ENCODE measurements around the gene WIPF2. TPM values are rescaled to one million over a fixed set of nuclear protein-coding genes. Genes with fewer than 3 reads are reported as not detected.

WIPF2 gene
- total and polyA plus RNA-seq, 2 donors (not counting 1 experiment from before 2014, with no cell fraction given) = 7.7 to 48.4 TPM

DNA sequence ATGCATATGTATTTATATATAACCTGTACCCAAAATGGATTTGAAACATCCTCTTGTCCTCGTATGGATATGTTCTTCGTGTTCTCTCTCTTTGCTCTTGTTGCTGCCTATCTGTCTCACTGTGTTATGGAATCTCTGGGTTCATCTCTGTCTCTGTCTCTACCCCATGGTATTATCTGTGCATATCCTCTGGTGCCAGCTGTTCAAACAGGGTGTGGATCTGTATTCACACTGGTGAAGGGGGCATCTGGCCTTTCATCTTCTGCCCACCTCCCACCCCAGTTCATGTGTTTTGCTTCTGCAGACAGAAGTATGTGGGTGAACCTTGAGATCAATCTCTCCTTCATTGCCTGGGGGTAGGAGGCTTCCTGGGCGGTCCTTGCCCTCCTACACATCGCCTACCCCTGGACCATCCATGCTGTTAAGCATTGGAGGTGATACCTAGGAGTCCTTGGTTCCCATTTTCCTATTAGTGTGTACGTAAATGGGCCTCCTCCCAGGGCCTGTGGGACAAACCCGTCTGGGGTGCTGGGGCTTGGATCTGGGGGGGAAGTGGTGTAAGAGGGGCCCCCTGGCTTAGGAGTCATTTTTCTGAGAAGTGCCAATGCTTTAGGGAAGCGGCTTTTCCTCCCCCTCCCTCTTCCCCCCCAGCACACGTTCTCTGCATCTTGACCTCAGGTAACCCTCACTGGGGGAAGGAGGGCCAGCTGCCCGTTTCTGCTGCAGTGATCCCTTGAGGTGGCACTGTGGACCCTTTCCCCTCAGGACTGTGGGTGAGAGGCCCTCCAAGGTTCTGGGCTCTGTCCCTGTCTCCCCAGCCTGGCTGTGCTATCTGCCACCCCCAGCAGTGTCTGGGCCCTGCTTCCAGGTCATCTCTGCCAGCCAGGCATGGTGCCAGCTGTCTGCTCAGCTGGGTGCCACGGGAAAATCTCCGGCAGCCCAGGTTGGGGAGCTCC, 111.0 kb downstream of the WIPF2 start:
- H3K27me3 Mint-ChIP-seq = no peaks in the 10 kb centered on the region
- peak overlapping the region; percentile 72 for H3K27ac Mint-ChIP-seq
- no peaks in the 10 kb centered on the region for H3K9me3 Mint-ChIP-seq (ENCODE audit: insufficient read depth)
- ChIA-PET CTCF (interaction anchor here (1.1 to 12.7 kb wide), 6 partner anchors 12 to 26 kb away, joined by 3 to 119 read pairs (median 15); no protein-coding TSS in a partner anchor), POLR2A (interaction anchor here (0.6 to 1.4 kb wide), 4 partner anchors 11 to 222 kb away, joined by 3 to 9 read pairs (median 4); no protein-coding TSS in a partner anchor)
- H4K20me1 ChIP-seq (ENCODE audit: control insufficient read depth, insufficient read depth, low read length, poor library complexity, severe bottlenecking) = peaks cover 32% of the 10 kb centered on the region
- peaks cover 86% of the 10 kb centered on the region for H3K4me1 Mint-ChIP-seq
- H3K4me3 Mint-ChIP-seq = peak overlapping the region; percentile 24
- H3K4me3 ChIP-seq (ENCODE audit: control extremely low read depth in 1 of 5, extremely low read depth in 1 of 5, insufficient read depth in 1 of 5, low read depth in 2 of 5, low read length in 4 of 5) = peak overlapping the region in 4 of 5 experiments; percentile 4 to 12 (median 9)
- peak overlapping the region; percentile 68 to 71 for H3K27ac ChIP-seq (ENCODE audit: low read length in 2 of 2)
- H3K4me2 ChIP-seq (replicated peaks; ENCODE audit: low read depth, low read length, poor library complexity, severe bottlenecking) = peak overlapping the region; percentile 76
- H3K9me3 ChIP-seq (ENCODE audit: control extremely low read depth in 1 of 3, control insufficient read depth in 2 of 3, insufficient read depth in 1 of 3, low read length in 2 of 3) = no peaks in the 10 kb centered on the region
- peak overlapping the region; percentile 14 for H3K9ac ChIP-seq (ENCODE audit: low read length)
- no peaks in the 10 kb centered on the region for H3K27me3 ChIP-seq (replicated peaks in 1 of 4; ENCODE audit: control extremely low read depth in 1 of 4, control insufficient read depth in 3 of 4, insufficient read depth in 4 of 4, low read length in 3 of 4)
- peaks cover 0 to 29% of the 10 kb centered on the region in 2 experiments for H3K36me3 ChIP-seq (replicated peaks in 1 of 2; ENCODE audit: control extremely low read depth in 1 of 2, control insufficient read depth in 1 of 2, extremely low read depth in 1 of 2, insufficient read depth in 2 of 2, low read length in 1 of 2)
- H2AFZ ChIP-seq (ENCODE audit: insufficient read depth, low read depth, low read length, poor library complexity, severe bottlenecking) = no peak overlapping the region
- DNase-seq (peak; percentile 78), ATAC-seq (ENCODE audit: low read depth) (peak; percentile 4)
- peaks cover 85 to 95% of the 10 kb centered on the region in 2 donors for H3K4me1 ChIP-seq (ENCODE audit: control insufficient read depth in 2 of 2, insufficient read depth in 2 of 2, low read length in 2 of 2)
- 15% methylated on average over 7 of the region's 11 CpGs for WGBS (ENCODE audit: insufficient coverage)
- intact Hi-C loops (cut with micrococcal nuclease) = loop anchor here (1.0 kb wide), 1 partner anchor 11 kb away; no protein-coding TSS in a partner anchor
- TF ChIP-seq CTCF (IDR thresholded peaks at IDR 0.05) (no peak), EZH2 (IDR thresholded peaks at IDR 0.05; ENCODE audit: borderline replicate concordance, insufficient read depth, low read depth, low read length, poor library complexity, severe bottlenecking) (no peak)
- H3K79me2 ChIP-seq (ENCODE audit: control insufficient read depth, insufficient read depth, low read length) = peaks cover 99% of the 10 kb centered on the region
